ENCODE measurements around the gene ITGA11.
A peak's percentile ranks its signal among the peaks of the same experiment; 100 is the strongest.

Gene ITGA11

DNA sequence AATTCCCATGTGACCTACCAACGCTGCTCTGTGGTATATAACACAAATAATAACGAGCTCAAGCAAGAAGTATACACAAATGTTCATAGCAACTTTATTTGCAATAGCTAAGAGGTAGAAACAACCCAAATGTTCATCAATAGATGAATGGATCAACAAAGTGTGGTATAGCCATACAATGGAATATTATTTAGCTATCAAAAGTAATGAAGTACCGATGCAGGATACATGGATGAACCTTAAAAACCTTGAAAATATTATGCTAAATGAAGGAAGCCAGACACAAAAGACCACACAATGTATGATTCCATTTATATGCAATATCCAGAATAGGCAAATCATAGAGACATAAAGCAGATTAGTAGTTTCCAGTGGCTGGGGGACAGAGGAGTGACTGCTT, 170.0 kb downstream of the ITGA11 start:
- no peak for DNase-seq

DNA sequence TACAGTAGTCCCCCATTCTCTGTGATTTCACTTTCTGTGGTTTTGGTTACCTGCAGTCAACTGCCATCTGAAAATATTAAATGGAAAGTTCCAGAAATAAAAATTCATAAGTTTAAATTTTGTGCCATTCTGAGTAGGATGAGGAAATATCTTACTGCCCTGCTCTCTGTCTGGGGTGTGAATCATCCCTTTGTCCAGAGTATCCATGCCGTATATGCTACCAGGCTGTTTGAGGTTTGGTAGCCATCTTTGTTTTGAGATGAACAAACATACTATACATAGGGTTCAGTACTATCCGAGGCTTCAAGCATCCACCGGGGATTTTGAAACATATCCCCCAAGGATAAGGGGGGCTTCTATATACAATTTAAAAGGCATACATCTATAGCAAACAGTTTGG, 170.7 kb downstream of the ITGA11 start:
- DNase-seq, result no peak

DNA sequence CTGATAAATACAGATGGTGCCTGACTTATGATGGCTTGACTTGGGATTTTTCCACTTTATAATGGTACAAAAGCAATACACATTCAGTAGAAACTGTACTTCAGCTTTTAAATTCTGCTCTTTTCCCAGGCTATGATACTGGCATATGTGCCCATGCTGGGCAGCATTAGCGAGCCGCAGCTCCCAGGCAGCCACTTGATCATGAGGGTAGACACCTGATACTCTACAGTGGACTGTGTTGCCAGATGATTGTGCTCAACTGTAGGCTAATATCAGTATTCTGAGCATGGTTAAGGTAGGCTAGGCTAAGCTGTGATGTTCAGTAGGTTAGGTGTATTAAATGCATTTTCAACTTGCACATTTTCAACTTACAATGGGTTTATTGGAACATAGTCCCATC, 172.1 kb downstream of the ITGA11 start:
- no peak for DNase-seq

DNA sequence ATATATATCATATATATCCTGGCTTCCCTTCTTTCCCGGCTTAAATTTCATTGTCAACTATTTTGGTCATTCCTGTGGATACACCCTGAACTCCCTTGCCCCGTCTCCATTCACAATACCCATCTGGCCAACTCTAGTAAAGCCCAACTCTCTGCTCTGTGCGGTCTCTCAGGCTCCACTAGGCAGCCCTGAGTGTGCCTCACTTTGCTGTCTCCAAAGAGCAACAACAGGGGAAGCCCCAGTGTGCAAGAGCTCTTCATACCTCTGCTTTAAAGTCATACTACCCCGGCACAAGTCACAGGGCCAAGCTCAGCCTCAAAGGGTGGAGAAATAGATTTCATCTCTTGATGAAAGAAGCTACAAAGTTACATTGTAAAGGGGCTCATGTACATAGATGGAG, 173.3 kb downstream of the ITGA11 start:
- DNase-seq, result no peak

DNA sequence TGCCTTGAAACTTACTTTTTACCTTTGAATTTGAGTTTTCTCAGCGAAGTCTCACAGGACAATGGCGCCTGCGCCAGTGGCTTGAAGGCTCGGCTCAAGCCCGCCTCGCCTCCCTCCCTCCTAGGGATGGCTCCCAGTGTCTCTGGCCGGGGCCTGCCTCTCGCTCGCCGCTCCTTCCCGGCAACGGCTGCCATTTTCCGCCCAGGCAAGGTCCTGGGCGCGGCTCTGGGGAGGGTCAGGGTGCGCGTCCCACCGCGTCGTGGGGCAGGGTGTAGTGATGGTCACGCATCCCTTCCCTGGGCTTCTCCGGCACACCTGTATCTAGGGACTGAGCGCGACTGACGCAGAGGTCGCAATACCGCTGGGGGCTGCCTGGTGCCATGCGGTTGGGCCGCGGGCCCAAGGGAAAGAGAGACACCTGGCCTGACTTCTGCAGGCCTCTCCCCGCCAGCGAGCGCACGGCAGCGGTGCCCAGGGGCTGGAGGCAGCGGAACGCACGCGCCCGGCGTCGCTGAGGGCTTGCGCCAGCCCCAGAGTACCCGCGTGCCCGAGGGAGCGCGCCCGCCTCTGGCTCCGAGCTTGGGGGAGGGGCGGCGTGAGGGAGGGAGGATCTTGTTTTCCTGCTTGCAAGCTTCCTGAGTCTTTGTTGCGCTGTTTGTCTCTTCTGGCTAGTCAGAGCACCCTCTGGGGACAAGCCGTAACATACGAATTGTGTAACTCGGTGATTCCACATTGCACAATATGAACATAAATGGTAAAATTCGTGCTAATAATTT, 175.1 kb downstream of the ITGA11 start:
- DNase-seq, result peak; percentile 56

DNA sequence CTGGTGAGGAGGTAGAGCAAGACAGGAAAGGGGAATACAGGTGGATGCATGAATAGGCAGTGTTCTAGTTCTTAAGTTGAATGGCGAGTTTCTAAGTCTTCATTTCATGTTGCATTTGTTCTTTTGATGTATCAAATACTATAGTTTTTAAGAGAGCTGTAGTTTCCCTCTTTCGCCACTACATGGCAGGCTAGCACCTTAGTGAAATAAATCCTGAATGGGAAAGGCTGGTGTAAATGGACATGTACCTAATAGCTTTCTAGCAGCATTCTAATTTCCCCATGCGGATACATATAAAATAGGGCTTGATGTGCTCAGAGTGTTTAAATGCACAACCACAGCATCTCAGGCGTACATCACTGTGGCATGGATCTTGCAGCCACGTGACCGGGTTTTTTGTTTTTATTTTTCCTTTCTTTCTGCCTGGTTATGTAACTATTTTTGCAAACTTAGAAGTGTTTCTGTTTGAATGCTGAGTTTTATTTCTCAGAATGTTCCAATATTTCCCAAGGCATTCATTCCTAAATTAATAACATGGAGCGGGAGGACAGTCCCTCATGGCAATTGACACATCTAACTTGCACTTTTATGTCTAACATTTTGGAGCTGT, 178.9 kb downstream of the ITGA11 start:
- no peak for DNase-seq

DNA sequence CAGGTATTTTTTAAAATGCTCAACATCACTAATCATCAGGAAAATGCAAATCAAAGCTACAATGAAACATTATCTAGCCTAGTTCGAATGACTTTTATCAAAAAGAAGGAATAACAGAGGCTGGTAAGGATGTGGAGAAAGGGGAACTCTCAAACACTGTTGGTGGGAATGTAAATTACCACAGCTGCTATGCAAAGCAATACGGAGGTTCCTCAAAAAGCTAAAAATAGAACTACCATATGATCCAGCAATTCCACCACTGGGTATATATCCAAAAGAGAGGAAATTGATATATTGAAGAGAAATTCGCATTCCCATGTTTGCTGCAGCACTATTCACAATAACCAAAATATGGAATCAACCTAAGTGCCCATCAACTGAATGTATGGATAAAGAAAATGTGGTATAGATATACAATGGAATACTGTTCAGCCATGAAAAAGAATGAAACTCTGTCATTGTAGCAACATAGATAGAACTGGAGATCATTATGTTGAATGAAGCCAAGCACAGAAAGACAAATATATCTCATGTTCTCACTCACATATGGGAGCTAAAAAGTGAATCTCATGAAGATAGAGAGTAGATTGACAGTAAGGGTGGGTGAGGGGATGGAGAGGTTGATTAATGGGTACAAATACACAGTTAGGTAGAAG, 182.8 kb downstream of the ITGA11 start:
- no peak for DNase-seq

Measured in activated CD4-positive, CD25-positive, alpha-beta regulatory T cell treated with anti-CD3 and anti-CD28 coated beads, Interleukin-2, amount 50 U/mL, for 72 hours (primary cell).